Cardiac fibroblast (primary cell): Measurements from ENCODE around the gene BTBD9.

Source experiments
- DNase-seq, 2 donors: peaks; one replicate each; pipeline versions ENCODE4 v3.0.0 to v3.0.0-alpha.2; 2010; ENCODE audit warnings: low read depth in 2 of 2
- H3K4me3 ChIP-seq, 2 donors: replicated peaks in 1 of 2; 1 replicate in 1 of 2; 2 replicates in 1 of 2; pipeline ENCODE4 v1.5.1; 2011; ENCODE audit warnings: low read depth in 2 of 2, low read length in 2 of 2, mild to moderate bottlenecking in 2 of 2, moderate library complexity in 1 of 2
- CTCF ChIP-seq: IDR thresholded peaks from one replicate; pipeline ENCODE4 v1.5.1; 2011; ENCODE audit warnings: low read depth, mild to moderate bottlenecking, low read length, inconsistent platforms

Gene BTBD9

GRCh38 chr6:38180586-38180985 is 459.1 kb downstream of the BTBD9 start:
- no peak for TF ChIP-seq CTCF
- DNase-seq, result no peak
- H3K4me3 ChIP-seq, result no peak overlapping the region

GRCh38 chr6:38179794-38180430 is 459.8 kb downstream of the BTBD9 start:
- TF ChIP-seq CTCF, result no peak
- no peak overlapping the region for H3K4me3 ChIP-seq
- no peak for DNase-seq

DNA sequence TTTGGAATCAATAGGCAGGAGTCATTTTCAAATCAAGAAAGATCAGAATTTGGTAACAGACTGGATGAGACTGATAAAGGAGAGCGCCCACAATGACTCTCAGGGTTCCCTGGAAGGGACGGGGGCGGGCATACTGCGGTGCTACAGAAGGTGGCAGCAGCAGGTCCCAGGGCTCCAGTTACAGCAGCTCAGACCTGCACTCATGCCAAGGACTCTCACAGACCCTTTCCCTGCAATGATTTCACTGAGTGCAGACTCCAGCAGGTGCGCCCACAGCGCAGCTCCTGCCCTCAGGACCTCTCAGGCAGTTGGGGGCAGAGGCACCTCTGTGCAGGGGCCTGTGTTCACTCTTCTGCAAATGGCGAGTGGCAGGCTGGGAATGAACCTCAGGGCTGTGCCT is 460.4 kb downstream of the BTBD9 start:
- no peak for DNase-seq
- no peak overlapping the region for H3K4me3 ChIP-seq
- TF ChIP-seq CTCF, result no peak

DNA sequence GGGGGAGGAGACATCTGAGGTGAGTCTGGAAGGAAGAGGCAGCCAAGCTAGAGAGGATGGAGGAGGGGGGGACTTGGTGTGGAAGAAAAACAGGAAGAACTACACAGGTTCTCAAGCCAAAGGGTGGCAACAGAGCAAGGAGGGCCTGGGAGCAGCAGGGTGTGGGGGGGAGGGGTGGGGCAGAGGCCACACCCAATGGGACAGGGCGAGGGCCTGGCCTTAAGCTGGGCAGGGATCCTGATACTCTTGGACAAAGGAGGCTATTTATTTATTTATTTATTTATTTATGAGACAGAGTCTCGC is 461.2 kb downstream of the BTBD9 start:
- no peak for DNase-seq
- H3K4me3 ChIP-seq, result no peak overlapping the region
- no peak for TF ChIP-seq CTCF

- DNase-seq, result no peak
- no peak for TF ChIP-seq CTCF
Observed at GRCh38 chr6:38177882-38178583, 461.7 kb downstream of the BTBD9 start.

GRCh38 chr6:38176797-38177751 is 462.7 kb downstream of the BTBD9 start:
- H3K4me3 ChIP-seq, result no peak overlapping the region
- no peak for DNase-seq
- no peak for TF ChIP-seq CTCF

More at GRCh38 chr6:38177882-38178583, 461.7 kb downstream of the BTBD9 start:
- H3K4me3 ChIP-seq, result no peak overlapping the region
